ENCODE results near the gene CACNA1E.

CACNA1E gene

GRCh38 chr1:181711820-181712219 lies 228.5 kb downstream of the CACNA1E start:
- Histone ChIP-seq H4K8ac (ENCODE audit: low read depth, low read length) (no peak overlapping the region), H3K27me3 (ENCODE audit: insufficient read depth, low read length, poor library complexity) (no peaks in the 10 kb centered on the region), H3K4me2 (ENCODE audit: low read length) (no peak overlapping the region), H3K18ac (ENCODE audit: low read length) (no peak overlapping the region), H3K23ac (ENCODE audit: low read length) (no peak overlapping the region), H3K56ac (ENCODE audit: low read length) (no peak overlapping the region), H3K4me1 (ENCODE audit: control insufficient read depth, low read depth, low read length) (peaks cover 3% of the 10 kb centered on the region), H3K9ac (ENCODE audit: low read length) (no peak overlapping the region), H3K4me3 (ENCODE audit: low read length) (no peak overlapping the region), H3K27ac (ENCODE audit: low read depth, low read length) (no peak overlapping the region), H2BK5ac (ENCODE audit: low read length) (no peak overlapping the region), H4K5ac (ENCODE audit: low read length) (no peak overlapping the region), H3K36me3 (ENCODE audit: control insufficient read depth, insufficient read depth, low read length) (no peaks in the 10 kb centered on the region), H3K4ac (ENCODE audit: low read depth, low read length) (no peak overlapping the region), H3K79me2 (ENCODE audit: control insufficient read depth, insufficient read depth, low read length) (no peaks in the 10 kb centered on the region), H3K79me1 (ENCODE audit: low read length) (no peaks in the 10 kb centered on the region), H2BK15ac (replicated peaks; ENCODE audit: low read depth) (no peak overlapping the region), H2AK5ac (ENCODE audit: low read length) (no peak overlapping the region), H2BK120ac (ENCODE audit: low read depth, low read length) (no peak overlapping the region)
- no CpG with 5 or more reads among the region's 4 CpGs for WGBS (ENCODE audit: extremely low coverage, insufficient coverage, low lambda C conversion rate)
- DNase-seq = no peak

- Histone ChIP-seq H3K23ac (ENCODE audit: low read length) (no peak overlapping the region), H4K5ac (ENCODE audit: low read length) (no peak overlapping the region), H3K4me2 (ENCODE audit: low read length) (no peak overlapping the region), H2BK120ac (ENCODE audit: low read depth, low read length) (no peak overlapping the region), H3K27ac (ENCODE audit: low read depth, low read length) (no peak overlapping the region), H3K36me3 (ENCODE audit: control insufficient read depth, insufficient read depth, low read length) (no peaks in the 10 kb centered on the region), H3K56ac (ENCODE audit: low read length) (no peak overlapping the region), H3K79me2 (ENCODE audit: control insufficient read depth, insufficient read depth, low read length) (no peaks in the 10 kb centered on the region), H3K4me3 (ENCODE audit: low read length) (no peak overlapping the region), H3K9ac (ENCODE audit: low read length) (no peak overlapping the region), H3K18ac (ENCODE audit: low read length) (no peak overlapping the region), H2AK5ac (ENCODE audit: low read length) (no peak overlapping the region), H4K8ac (ENCODE audit: low read depth, low read length) (no peak overlapping the region), H2BK5ac (ENCODE audit: low read length) (no peak overlapping the region), H3K4ac (ENCODE audit: low read depth, low read length) (no peak overlapping the region), H3K79me1 (ENCODE audit: low read length) (no peaks in the 10 kb centered on the region), H3K4me1 (ENCODE audit: control insufficient read depth, low read depth, low read length) (peaks cover 11% of the 10 kb centered on the region), H3K27me3 (ENCODE audit: insufficient read depth, low read length, poor library complexity) (no peaks in the 10 kb centered on the region), H2BK15ac (replicated peaks; ENCODE audit: low read depth) (no peak overlapping the region)
- DNase-seq = no peak
- no CpG with 5 or more reads among the region's 9 CpGs for WGBS (ENCODE audit: extremely low coverage, insufficient coverage, low lambda C conversion rate)
Measured at GRCh38 chr1:181712711-181713110, 229.4 kb downstream of the CACNA1E start.

- Histone ChIP-seq H2BK15ac (replicated peaks; ENCODE audit: low read depth) (no peak overlapping the region), H3K79me1 (ENCODE audit: low read length) (no peaks in the 10 kb centered on the region), H3K56ac (ENCODE audit: low read length) (no peak overlapping the region), H3K36me3 (ENCODE audit: control insufficient read depth, insufficient read depth, low read length) (no peaks in the 10 kb centered on the region), H3K4me3 (ENCODE audit: low read length) (no peak overlapping the region), H4K8ac (ENCODE audit: low read depth, low read length) (no peak overlapping the region), H3K27ac (ENCODE audit: low read depth, low read length) (no peak overlapping the region), H2BK5ac (ENCODE audit: low read length) (no peak overlapping the region), H3K79me2 (ENCODE audit: control insufficient read depth, insufficient read depth, low read length) (no peaks in the 10 kb centered on the region), H3K9ac (ENCODE audit: low read length) (no peak overlapping the region), H2AK5ac (ENCODE audit: low read length) (no peak overlapping the region), H3K18ac (ENCODE audit: low read length) (no peak overlapping the region), H4K5ac (ENCODE audit: low read length) (no peak overlapping the region), H3K23ac (ENCODE audit: low read length) (no peak overlapping the region), H2BK120ac (ENCODE audit: low read depth, low read length) (no peak overlapping the region), H3K4ac (ENCODE audit: low read depth, low read length) (no peak overlapping the region), H3K4me2 (ENCODE audit: low read length) (no peak overlapping the region), H3K4me1 (ENCODE audit: control insufficient read depth, low read depth, low read length) (peaks cover 17% of the 10 kb centered on the region), H3K27me3 (ENCODE audit: insufficient read depth, low read length, poor library complexity) (no peaks in the 10 kb centered on the region)
- DNase-seq = peak; percentile 74
- no CpG with 5 or more reads among the region's 2 CpGs for WGBS (ENCODE audit: extremely low coverage, insufficient coverage, low lambda C conversion rate)
Measured at GRCh38 chr1:181714428-181714827, 231.1 kb downstream of the CACNA1E start.

GRCh38 chr1:181718034-181718433 lies 234.7 kb downstream of the CACNA1E start:
- Histone ChIP-seq H3K9ac (ENCODE audit: low read length) (no peak overlapping the region), H4K8ac (ENCODE audit: low read depth, low read length) (no peak overlapping the region), H3K56ac (ENCODE audit: low read length) (no peak overlapping the region), H2BK120ac (ENCODE audit: low read depth, low read length) (no peak overlapping the region), H2BK15ac (replicated peaks; ENCODE audit: low read depth) (no peak overlapping the region), H3K4ac (ENCODE audit: low read depth, low read length) (no peak overlapping the region), H3K23ac (ENCODE audit: low read length) (no peak overlapping the region), H2BK5ac (ENCODE audit: low read length) (no peak overlapping the region), H3K4me1 (ENCODE audit: control insufficient read depth, low read depth, low read length) (peaks cover 17% of the 10 kb centered on the region), H3K18ac (ENCODE audit: low read length) (no peak overlapping the region), H3K4me2 (ENCODE audit: low read length) (no peak overlapping the region), H3K27ac (ENCODE audit: low read depth, low read length) (no peak overlapping the region), H3K36me3 (ENCODE audit: control insufficient read depth, insufficient read depth, low read length) (no peaks in the 10 kb centered on the region), H4K5ac (ENCODE audit: low read length) (no peak overlapping the region), H3K79me2 (ENCODE audit: control insufficient read depth, insufficient read depth, low read length) (no peaks in the 10 kb centered on the region), H3K4me3 (ENCODE audit: low read length) (no peak overlapping the region), H2AK5ac (ENCODE audit: low read length) (no peak overlapping the region), H3K27me3 (ENCODE audit: insufficient read depth, low read length, poor library complexity) (no peaks in the 10 kb centered on the region), H3K79me1 (ENCODE audit: low read length) (no peaks in the 10 kb centered on the region)
- DNase-seq = peak; percentile 89
- WGBS (ENCODE audit: extremely low coverage, insufficient coverage, low lambda C conversion rate) = no CpG with 5 or more reads among the region's 6 CpGs

GRCh38 chr1:181726320-181727012 lies 243.1 kb downstream of the CACNA1E start:
- H3K23ac ChIP-seq (ENCODE audit: low read length) = no peak overlapping the region
- no peak overlapping the region for H3K4me2 ChIP-seq (ENCODE audit: low read length)
- H4K8ac ChIP-seq (ENCODE audit: low read depth, low read length) = no peak overlapping the region
- H3K4me1 ChIP-seq (ENCODE audit: control insufficient read depth, low read depth, low read length) = no peaks in the 10 kb centered on the region
- no peaks in the 10 kb centered on the region for H3K27me3 ChIP-seq (ENCODE audit: insufficient read depth, low read length, poor library complexity)
- no peak overlapping the region for H3K9ac ChIP-seq (ENCODE audit: low read length)
- H3K18ac ChIP-seq (ENCODE audit: low read length) = no peak overlapping the region
- DNase-seq = peak; percentile 34
- H3K4me3 ChIP-seq (ENCODE audit: low read length) = no peak overlapping the region
- H3K36me3 ChIP-seq (ENCODE audit: control insufficient read depth, insufficient read depth, low read length) = no peaks in the 10 kb centered on the region
- H2BK120ac ChIP-seq (ENCODE audit: low read depth, low read length) = no peak overlapping the region
- H3K4ac ChIP-seq (ENCODE audit: low read depth, low read length) = no peak overlapping the region
- H3K27ac ChIP-seq (ENCODE audit: low read depth, low read length) = no peak overlapping the region
- no peaks in the 10 kb centered on the region for H3K79me1 ChIP-seq (ENCODE audit: low read length)
- H3K79me2 ChIP-seq (ENCODE audit: control insufficient read depth, insufficient read depth, low read length) = no peaks in the 10 kb centered on the region
- no peak overlapping the region for H3K56ac ChIP-seq (ENCODE audit: low read length)
- H2BK15ac ChIP-seq (replicated peaks; ENCODE audit: low read depth) = no peak overlapping the region
- no peak overlapping the region for H2BK5ac ChIP-seq (ENCODE audit: low read length)
- WGBS (ENCODE audit: extremely low coverage, insufficient coverage, low lambda C conversion rate) = no CpG with 5 or more reads among the region's 4 CpGs
- no peak overlapping the region for H4K5ac ChIP-seq (ENCODE audit: low read length)
- no peak overlapping the region for H2AK5ac ChIP-seq (ENCODE audit: low read length)

- H3K27ac ChIP-seq (ENCODE audit: low read depth, low read length) = no peak overlapping the region
- no peak overlapping the region for H3K4me2 ChIP-seq (ENCODE audit: low read length)
- no peak for DNase-seq
- no peaks in the 10 kb centered on the region for H3K79me1 ChIP-seq (ENCODE audit: low read length)
- no peak overlapping the region for H4K8ac ChIP-seq (ENCODE audit: low read depth, low read length)
- H2AK5ac ChIP-seq (ENCODE audit: low read length) = no peak overlapping the region
- no peak overlapping the region for H3K4ac ChIP-seq (ENCODE audit: low read depth, low read length)
- H3K79me2 ChIP-seq (ENCODE audit: control insufficient read depth, insufficient read depth, low read length) = no peaks in the 10 kb centered on the region
- H3K18ac ChIP-seq (ENCODE audit: low read length) = no peak overlapping the region
- H2BK120ac ChIP-seq (ENCODE audit: low read depth, low read length) = no peak overlapping the region
- H3K9ac ChIP-seq (ENCODE audit: low read length) = no peak overlapping the region
- H4K5ac ChIP-seq (ENCODE audit: low read length) = no peak overlapping the region
- no CpG with 5 or more reads among the region's 7 CpGs for WGBS (ENCODE audit: extremely low coverage, insufficient coverage, low lambda C conversion rate)
- H2BK5ac ChIP-seq (ENCODE audit: low read length) = no peak overlapping the region
- H3K56ac ChIP-seq (ENCODE audit: low read length) = no peak overlapping the region
- H3K4me3 ChIP-seq (ENCODE audit: low read length) = no peak overlapping the region
- no peak overlapping the region for H2BK15ac ChIP-seq (replicated peaks; ENCODE audit: low read depth)
- H3K27me3 ChIP-seq (ENCODE audit: insufficient read depth, low read length, poor library complexity) = no peaks in the 10 kb centered on the region
- no peak overlapping the region for H3K23ac ChIP-seq (ENCODE audit: low read length)
- H3K36me3 ChIP-seq (ENCODE audit: control insufficient read depth, insufficient read depth, low read length) = no peaks in the 10 kb centered on the region
- no peaks in the 10 kb centered on the region for H3K4me1 ChIP-seq (ENCODE audit: control insufficient read depth, low read depth, low read length)
Measured at GRCh38 chr1:181730606-181731005, 247.3 kb downstream of the CACNA1E start.
